ES-I3 (cell line): ENCODE data around the gene PAGE1.
"Not testable (repeated sequence)": the region's sequence is repeated elsewhere in the genome, so short reads cannot be mapped to it uniquely, and the experiment has no call there.

Experiments used
- H3K36me3 ChIP-seq: 2 replicates; pipeline ENCODE4 v1.6.1; 2013; ENCODE audit warnings: mild to moderate bottlenecking, low read length, control low read depth, moderate library complexity; ENCODE audit not compliant: insufficient read depth
- H3K4me1 ChIP-seq: 2 replicates; pipeline ENCODE4 v1.6.1; 2013; ENCODE audit warnings: mild to moderate bottlenecking, control low read depth, low read length; ENCODE audit not compliant: insufficient read depth
- H3K9ac ChIP-seq: 2 replicates; pipeline ENCODE4 v1.6.1; 2013; ENCODE audit warnings: low read depth, mild to moderate bottlenecking, low read length, moderate library complexity
- H3K9me3 ChIP-seq: 2 replicates; pipeline ENCODE4 v1.6.1; 2013; ENCODE audit warnings: mild to moderate bottlenecking, low read length, moderate library complexity; ENCODE audit not compliant: control insufficient read depth, insufficient read depth

PAGE1 gene, protein sequence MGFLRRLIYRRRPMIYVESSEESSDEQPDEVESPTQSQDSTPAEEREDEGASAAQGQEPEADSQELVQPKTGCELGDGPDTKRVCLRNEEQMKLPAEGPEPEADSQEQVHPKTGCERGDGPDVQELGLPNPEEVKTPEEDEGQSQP

DNA sequence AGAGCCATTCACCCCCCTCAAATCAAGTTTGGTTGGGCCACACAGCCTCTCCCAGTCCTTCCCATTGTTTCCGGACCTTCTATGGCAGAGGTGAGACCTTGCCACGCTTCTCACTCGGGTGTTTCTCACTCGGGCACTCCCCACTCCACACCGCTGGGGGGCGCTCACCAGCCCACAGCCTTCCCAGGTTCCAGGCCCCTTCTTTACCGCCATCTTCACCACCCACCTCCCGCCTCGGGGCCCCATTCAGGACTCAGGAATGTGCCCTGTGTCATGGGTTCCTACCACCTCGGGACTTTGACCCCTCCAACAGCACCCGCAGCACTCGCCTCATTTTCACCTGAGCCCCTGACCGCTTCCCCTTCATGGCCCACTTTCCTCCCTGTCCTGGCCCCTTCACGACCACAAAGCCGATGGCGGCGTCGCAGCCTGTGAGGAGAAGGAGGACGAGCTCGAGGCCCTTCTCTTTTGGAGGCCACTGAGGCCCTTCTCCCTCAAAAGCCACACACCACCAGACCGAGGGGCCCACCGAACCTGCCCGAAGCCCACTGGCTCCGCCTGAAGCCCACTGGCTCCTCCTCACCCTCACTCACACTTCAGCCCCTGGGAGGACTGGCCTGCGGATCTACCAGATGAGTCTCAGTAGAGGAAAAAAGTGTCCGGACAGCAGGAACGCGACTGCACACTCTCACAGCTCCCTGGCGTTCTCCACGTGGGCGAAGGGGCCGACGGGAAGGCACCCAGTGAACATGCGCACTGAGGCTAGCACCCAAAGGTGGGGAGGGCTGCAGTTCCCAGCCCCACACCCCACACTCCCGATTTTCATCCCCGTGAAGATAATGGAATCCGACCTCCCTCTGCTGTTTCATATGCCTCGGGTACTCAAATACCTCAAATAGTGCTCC lies at the start of gene PAGE1:
PAGE1 (minus strand) TSS at position 709 of the 905 bp plus-strand sequence. CDS start 1,214 bp downstream, outside the sequence.
- Histone ChIP-seq H3K9ac (no peak within 1 kb of the TSS), H3K9me3 (no peaks in the 10 kb centered on the region), H3K4me1 (no peaks in the 10 kb centered on the region), H3K36me3 (no peaks in the 10 kb centered on the region)

DNA sequence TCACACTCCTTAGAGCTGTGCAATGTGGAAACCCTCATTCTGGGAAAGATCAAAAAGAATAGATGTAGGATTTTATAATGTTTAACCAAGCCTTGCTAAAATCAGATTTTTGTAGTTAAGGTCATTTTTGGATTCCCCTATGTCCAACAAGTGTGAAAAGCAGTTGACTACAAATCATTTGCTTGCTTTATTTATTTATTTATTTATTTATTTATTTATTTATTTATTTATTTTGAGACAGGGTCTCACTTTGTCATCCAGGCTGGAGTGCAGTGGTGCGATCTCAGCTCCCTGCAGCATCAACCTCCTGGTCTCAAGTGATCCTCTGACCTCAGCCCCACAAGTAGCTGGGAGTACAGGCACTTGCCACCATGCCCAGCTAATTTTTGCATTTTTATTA lies 45.7 kb upstream of the PAGE1 start:
- H3K9me3 ChIP-seq, H3K9ac ChIP-seq, H3K4me1 ChIP-seq, H3K36me3 ChIP-seq: not testable (repeated sequence)

DNA sequence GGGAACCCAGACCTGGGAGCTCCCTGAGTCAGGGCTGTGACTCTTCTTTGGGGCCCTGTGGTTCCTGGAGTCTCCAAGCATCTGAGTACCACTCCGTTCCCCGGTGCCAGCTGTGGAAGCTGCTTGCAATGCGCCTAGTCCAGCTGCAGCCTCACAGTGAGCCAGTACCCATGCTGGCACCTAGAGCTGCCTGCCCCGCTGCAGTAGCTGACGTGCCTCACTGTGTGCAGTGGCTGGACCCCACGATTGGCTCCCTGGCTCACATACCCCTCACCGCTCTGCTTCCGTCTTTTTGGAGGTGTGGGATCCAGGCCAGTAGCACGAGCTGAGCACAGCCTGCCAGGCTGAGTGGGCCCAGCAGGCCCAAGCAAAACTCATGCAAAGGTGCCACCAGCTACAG lies 32.1 kb upstream of the PAGE1 start:
- Histone ChIP-seq H3K9ac (no peak overlapping the region), H3K4me1 (0 out of 2 replicates have a peak, but pooled peaks cover 6% of the 10 kb centered on the region), H3K9me3 (no peaks in the 10 kb centered on the region), H3K36me3 (no peaks in the 10 kb centered on the region)

DNA sequence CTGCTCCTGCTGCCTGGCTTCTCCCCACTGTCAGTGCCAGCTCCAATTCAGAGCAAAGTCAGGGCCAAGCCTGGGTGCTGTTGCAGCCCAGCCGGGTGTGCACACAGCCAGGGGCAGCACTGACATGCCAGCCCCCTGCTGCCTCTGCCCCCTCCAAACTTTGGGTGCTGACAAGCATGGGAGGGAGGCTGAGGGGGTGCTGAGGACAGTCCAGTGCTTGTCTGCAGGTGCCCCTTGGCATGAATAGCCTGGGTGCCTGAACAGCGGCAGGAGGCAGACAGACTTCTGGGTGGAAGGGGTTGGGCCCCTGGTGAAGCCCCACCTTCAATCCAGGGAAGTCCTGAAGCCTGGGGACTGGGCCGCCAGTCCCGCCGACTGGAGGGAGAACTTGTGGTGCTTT lies 31.2 kb upstream of the PAGE1 start:
- no peaks in the 10 kb centered on the region; the same call in 1 of the 2 replicates for H3K9me3 ChIP-seq
- H3K9ac ChIP-seq = no peak overlapping the region
- H3K36me3 ChIP-seq = no peaks in the 10 kb centered on the region
- H3K4me1 ChIP-seq = 0 out of 2 replicates have a peak, but pooled peaks cover 6% of the 10 kb centered on the region

DNA sequence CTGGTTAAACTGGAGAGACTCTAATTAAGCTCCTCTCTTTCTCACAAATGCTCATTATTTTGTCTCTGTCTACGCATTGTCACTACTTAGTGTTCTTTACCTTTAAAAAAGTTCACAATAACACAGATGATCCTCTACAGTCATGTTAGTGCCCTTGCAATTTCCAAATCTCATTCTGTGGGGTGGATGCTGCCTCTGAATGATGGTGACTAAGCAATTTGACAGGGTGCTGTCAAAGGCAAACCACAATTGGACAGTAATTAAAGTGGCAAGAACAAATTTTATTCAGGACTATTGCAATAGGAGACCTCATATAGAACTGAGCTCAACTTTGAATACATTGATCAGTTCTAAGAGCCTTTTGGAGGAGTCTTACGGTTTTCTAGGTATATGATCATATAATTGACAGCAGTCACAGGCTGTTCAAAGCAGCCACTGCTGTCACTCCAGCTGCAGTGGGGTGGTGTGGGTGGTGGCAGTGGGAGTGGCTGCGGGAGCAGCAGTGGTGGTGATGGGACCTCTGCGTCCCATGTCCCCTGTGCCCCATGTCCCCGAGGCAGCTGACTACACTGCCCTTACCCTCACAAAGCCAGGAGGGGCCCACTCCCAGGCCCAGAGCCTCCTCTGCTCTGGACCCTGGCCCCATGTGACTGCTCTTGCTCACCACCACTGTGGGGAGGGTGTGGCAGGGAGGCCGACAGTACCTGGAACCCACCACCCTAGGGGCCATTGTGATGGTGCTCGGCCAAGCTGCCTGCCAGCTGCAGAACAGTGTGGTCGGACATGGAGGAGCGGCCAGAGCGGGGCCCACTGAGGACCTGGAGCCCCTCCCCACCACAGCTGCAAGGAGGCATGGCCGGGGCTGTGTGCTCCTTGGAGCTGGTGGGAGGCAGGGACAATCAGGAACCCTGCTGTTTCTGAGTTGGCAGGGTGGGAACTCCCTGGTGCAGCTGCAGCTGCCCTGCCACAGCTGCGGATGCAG lies 30.4 kb upstream of the PAGE1 start:
- no peak overlapping the region for H3K9ac ChIP-seq
- H3K4me1 ChIP-seq = 0 out of 2 replicates have a peak, but pooled peaks cover 6% of the 10 kb centered on the region
- H3K9me3 ChIP-seq = no peaks in the 10 kb centered on the region; the same call in none of the 2 replicates
- no peaks in the 10 kb centered on the region for H3K36me3 ChIP-seq

DNA sequence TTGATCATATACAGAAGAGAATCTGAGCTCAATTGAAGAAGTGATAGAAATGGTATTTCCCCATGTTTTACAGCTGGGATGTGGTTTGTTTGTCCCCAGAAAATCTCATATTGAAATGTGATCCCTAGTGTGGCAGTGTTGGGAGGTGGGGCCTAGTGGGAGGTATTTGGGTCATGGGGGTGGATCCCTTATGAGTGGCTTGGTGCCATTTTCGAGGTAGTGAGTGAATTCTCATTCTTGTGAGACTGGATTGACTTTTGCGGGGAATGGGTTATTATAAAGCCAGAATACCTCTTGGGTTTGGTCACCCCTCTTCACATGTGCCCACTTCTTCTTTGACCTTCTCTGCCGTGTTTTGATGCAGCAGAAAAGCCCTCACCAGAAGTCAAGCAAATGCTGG lies 29.6 kb upstream of the PAGE1 start:
- H3K36me3 ChIP-seq = no peaks in the 10 kb centered on the region
- no peak overlapping the region for H3K9ac ChIP-seq
- peaks cover 9% of the 10 kb centered on the region; the same call in 1 of the 2 replicates for H3K4me1 ChIP-seq
- H3K9me3 ChIP-seq = no peaks in the 10 kb centered on the region; the same call in none of the 2 replicates

DNA sequence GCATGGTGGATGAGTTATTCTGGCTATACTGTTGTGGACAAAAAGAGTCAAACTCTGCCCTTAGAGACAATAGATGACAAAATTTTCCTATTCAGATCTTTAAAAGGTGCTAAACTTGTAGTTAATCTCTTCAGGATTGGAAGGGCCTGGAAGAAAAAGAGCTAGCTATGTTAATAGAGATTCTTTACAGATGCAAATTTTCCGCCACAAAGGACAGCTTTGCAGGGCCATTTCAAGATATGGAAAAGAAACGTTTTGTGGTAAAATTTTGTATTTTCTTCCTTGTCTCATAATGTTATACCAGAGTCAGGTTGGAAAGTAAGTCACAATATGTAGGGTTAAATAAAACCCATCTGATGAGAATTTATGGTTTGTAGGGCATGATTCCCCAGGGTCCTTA lies 24.3 kb upstream of the PAGE1 start:
- not testable (repeated sequence) for H3K9me3 ChIP-seq, H3K36me3 ChIP-seq, H3K9ac ChIP-seq
- H3K4me1 ChIP-seq = peaks cover 10% of the 10 kb centered on the region

DNA sequence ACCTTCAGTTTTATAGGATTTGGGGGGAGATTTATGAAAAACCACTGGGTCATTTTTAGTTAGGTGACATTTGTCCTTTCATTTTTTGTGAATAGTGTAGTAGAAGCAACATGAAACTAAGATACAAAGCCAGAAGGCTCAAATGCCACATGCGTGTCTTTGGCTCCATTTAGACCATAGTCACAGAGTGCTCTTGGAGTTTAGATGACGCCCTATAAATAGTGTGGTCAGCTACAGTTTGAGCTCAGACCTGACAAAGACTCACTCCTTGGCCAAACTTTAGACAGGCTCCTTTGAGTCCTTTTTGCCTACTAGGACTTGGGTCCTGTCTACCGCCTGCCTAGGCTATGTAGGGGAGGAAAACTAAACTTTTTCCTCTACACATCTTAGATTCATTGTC lies 16.8 kb upstream of the PAGE1 start:
- no peak overlapping the region for H3K9ac ChIP-seq
- no peaks in the 10 kb centered on the region for H3K9me3 ChIP-seq
- no peaks in the 10 kb centered on the region for H3K4me1 ChIP-seq
- no peaks in the 10 kb centered on the region for H3K36me3 ChIP-seq

DNA sequence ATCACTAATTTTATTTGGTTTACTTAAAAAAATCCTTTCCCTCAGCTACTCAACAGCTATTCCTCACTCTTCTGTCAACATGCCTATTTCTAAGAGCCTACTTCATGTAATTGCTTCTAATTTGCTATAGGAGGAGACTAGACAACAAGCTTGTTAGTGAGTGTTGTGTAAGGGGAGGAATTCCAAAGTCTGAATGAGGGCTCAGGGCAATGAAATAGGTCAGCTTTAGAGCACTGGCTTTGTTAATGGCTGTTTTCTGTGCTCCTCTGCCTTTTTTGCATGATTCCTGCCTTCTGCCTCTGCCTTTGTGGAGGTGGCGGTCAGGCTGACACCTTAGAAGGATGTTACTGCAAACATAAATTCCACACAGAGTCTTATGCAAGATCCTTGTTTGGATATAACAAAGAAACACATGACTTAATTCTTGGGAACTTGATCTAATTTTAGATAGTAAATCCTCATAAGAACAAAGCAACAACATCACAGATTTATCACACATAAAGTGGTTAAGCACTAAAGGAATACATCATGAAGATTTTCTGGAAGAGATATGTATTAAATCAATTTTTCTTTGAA lies 15.0 kb upstream of the PAGE1 start:
- Histone ChIP-seq H3K36me3 (no peaks in the 10 kb centered on the region), H3K9me3 (no peaks in the 10 kb centered on the region), H3K9ac (no peak overlapping the region), H3K4me1 (no peaks in the 10 kb centered on the region)

DNA sequence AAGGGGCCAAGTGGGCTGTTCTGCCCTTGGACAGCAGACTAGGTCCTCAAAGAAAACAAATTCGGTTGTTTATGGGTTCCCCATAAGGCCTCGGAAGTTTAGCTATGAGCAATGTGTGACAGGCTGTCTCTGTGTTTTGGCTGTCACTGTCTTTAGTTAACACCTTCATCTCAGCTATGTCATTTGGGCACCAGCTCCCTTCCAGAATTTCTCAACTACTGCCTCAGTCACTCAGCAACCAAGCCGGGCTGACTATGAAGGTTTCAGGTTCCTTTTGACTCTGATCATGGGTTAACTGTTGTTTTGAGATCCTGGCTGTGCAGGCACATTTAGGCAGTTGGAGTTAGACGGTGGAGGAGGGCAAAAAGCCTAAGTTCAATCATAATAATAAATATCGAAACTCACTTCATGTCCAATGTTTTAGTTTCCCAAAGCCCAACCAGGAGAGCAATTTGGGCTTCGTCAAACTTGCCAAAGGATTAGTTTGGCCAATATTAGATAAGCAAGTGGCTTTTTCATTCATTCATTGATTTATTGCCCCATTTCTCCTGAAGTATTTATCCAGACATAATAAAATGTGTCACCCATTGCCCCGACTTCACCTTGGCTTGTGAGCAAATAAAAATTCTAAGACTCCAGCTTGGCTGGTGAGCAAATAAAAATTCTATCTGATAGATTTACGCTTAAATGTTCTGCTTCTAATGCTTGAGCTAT lies 9.1 kb upstream of the PAGE1 start:
- H3K36me3 ChIP-seq = no peaks in the 10 kb centered on the region
- H3K4me1 ChIP-seq = no peaks in the 10 kb centered on the region
- no peak overlapping the region for H3K9ac ChIP-seq
- H3K9me3 ChIP-seq = no peaks in the 10 kb centered on the region

DNA sequence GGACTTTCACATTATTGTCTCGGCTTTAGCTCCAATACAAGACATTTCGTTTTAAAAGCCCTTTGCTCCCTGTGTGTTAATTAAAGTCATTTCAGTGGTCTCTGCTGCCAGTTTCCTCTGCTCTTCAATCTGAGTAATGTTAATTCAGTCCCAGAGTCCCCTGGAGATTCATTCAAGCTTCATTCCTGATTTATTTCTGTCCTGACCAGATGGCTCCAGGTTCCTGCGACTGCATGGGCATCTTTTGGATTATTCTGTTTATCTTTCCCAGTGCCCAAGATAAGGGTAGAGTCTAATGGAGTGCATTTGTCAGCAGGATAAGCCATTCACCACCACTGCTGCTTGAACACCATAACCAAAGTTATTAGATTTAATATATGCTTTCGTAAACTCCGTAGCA lies 6.1 kb upstream of the PAGE1 start:
- no peaks in the 10 kb centered on the region for H3K36me3 ChIP-seq
- H3K4me1 ChIP-seq = no peaks in the 10 kb centered on the region
- H3K9ac ChIP-seq = no peak overlapping the region
- no peaks in the 10 kb centered on the region for H3K9me3 ChIP-seq

DNA sequence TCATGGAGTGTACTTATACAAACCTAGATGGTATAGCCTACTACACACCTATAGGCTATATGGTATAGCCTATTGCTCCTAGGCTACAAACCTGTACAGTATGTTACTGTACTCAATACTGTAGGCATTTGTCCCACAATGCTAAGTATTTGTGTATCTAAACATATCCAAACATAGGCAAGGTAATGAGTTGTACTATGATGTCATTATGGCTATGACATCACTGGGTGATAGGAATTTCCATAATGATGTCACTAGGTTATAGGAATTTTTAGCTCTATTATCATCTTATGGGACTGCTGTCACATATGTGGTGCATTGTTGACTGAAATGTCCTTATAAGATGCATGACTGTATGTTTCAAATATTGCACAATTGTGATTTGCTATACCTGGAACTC lies 5.5 kb upstream of the PAGE1 start:
- no peak overlapping the region for H3K9ac ChIP-seq
- H3K4me1 ChIP-seq = no peaks in the 10 kb centered on the region
- H3K36me3 ChIP-seq = no peaks in the 10 kb centered on the region
- no peaks in the 10 kb centered on the region for H3K9me3 ChIP-seq

DNA sequence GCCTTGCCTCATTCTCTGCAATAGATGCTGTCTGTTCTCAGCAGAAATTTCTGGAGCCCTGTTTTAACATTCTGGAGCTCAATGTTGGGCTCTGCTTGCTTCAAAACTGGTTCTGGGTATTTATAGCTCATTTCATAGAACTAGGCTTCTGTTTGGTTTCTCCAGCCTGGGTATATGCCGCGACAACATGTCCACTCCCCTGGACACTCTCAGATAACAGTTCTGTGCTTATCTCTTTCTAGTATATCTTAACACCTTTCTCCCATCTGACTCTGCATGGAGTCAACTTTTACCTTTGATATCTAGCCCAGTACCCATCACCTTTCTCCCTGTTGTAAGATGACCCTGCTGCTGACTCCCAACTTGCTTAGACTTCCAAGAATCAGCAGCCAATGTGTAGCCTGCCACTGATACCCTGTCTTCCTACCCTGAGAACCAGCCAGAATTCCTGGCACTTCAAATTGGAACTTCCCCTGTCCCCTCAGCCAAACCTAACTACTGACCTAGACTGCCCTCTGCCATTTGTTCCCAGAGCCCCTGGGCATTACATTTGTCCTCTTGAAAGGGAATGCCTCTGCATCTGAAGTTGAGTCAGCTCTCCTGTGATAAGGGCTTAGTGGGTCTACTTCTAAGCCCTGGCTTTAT lies 20.6 kb downstream of the PAGE1 start:
- H3K9me3 ChIP-seq = no peaks in the 10 kb centered on the region
- no peaks in the 10 kb centered on the region for H3K36me3 ChIP-seq
- no peak overlapping the region for H3K9ac ChIP-seq
- no peaks in the 10 kb centered on the region for H3K4me1 ChIP-seq
